HG03095 (cell line): ENCODE measurements around the gene ARL17B.
"Not testable (repeated sequence)": the region's sequence is repeated elsewhere in the genome, so short reads cannot be mapped to it uniquely, and the experiment has no call there.

Experiments used
- ATAC-seq: cut with Tn5 transposase; IDR thresholded peaks from one replicate; pipeline ENCODE4 v1.9.1; 2021; ENCODE audit warnings: moderate library complexity; ENCODE audit not compliant: unreplicated experiment

ARL17B gene

DNA sequence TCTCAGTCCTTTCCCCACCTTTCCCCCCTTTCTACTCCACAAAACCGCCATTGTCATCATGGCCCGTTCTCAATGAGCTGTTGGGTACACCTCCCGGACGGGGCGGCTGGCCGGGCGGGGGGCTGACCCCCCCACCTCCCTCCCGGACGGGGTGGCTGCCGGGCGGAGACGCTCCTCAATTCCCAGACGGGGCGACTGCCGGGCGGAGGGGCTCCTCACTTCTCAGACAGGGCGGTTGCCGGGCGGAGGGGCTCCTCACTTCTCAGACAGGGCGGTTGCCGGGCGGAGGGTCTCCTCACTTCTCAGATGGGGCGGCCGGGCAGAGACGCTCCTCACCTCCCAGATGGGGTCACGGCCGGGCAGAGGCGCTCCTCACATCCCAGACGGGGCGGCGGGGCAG lies 108.8 kb downstream of the ARL17B start:
- ATAC-seq = not testable (repeated sequence)

GRCh38 chr17:46249153-46249552 lies 112.4 kb downstream of the ARL17B start:
- ATAC-seq = not testable (repeated sequence)

GRCh38 chr17:46244949-46245768 lies 116.4 kb downstream of the ARL17B start:
- not testable (repeated sequence) for ATAC-seq

DNA sequence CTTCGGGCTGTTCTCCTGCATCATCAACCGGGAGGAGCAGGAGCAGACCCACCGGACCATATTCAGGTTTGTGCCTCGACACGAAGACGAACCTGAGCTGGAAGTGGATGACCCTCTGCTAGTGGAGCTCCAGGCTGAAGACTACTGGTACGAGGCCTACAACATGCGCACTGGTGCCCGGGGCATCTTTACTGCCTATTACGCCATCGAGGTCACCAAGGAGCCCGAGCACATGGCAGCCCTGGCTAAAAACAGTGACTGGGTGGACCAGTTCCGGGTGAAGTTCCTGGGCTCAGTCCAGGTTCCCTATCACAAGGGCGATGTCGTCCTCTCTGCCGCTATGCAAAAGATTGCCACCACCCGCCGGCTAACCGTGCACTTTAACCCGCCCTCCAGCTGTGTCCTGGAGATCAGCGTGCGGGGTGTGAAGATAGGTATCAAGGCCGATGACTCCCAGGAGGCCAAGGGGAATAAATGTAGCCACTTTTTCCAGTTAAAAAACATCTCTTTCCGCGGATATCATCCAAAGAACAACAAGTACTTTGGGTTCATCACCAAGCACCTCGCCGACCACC lies 117.1 kb downstream of the ARL17B start:
- ATAC-seq = not testable (repeated sequence)

DNA sequence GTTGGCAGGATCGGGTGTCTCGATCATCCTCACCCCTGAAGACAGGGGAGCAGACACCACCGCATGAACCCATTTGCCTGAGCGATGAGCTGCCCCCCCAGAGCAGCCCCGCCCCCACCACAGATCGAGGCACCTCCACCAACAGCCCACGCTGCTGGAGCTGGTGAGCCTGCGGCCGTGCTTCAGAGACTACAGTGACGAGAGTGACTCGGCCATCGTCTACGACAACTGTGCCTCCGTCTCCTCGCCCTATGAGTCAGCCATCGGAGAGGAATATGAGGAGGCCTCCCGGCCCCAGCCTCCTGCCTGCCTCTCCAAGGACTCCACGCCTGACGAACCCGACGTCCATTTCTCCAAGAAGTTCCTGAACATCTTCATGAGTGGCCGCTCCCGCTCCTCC lies 117.6 kb downstream of the ARL17B start:
- not testable (repeated sequence) for ATAC-seq

GRCh38 chr17:46243505-46243904 lies 118.1 kb downstream of the ARL17B start:
- not testable (repeated sequence) for ATAC-seq

DNA sequence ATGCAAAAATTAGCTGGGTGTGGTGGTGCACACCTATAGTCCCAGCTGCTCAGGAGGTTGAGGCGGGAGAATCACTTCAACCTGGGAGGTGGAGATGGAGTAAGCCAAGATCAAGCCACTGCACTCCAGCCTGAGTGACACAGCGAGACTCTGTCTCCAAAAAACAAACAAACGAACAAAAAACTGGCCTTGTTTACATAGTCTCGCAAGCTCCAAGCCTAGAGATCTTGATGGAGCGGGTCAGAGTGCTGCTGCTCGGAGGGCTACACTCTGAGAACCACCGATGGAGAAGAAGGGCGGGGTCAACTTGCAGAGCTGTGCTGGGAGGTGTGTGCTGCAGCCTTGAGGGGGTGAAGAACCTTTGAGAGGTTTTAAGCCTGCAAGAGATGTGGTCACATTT lies 130.2 kb downstream of the ARL17B start:
- not testable (repeated sequence) for ATAC-seq

DNA sequence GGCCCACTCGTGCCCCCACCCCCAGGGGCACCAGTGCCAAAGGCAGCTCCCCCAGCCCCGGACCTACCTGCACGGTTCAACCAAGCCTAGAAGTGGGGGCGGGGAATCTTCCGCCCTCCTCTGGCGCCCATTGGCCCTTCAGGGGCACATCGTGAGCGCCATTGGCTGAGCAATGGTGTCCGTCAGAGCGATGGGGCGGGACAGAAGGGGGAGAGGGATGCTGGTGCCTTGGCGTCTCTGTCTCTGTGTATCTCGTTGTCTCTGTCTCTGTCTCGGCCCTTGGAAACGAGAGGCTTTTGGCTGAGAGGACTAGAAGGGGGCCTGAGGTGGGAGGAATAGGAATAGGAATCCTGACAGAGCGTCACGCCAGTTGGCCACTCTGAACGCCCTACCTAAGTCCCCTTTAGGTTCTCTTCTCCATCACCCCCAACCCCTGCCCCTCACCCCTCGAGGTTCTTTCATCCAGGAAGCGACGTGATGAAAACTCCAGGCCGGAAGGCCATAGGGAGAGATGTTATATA lies 136.2 kb downstream of the ARL17B start:
- peak; percentile 97 for ATAC-seq

- peak; percentile 34 for ATAC-seq
These were observed 136.7 kb downstream of the ARL17B start for GRCh38 chr17:46224864-46225263.
